Vagina (tissue), 2 donors: ENCODE measurements around the gene TLE2. TPM values are rescaled to one million over a fixed set of nuclear protein-coding genes. Genes with fewer than 3 reads are reported as not detected.

ENCODE experiments used
- DNase-seq, 2 donors: peaks; one replicate each; pipeline ENCODE4 v3.0.0-alpha.2; 2017; ENCODE audit errors: extremely low spot score in 2 of 2
- H3K27ac ChIP-seq: fragments of 200-600 bp; sonication (generic); one replicate; pipeline ENCODE4 v1.5.1; 2019
- H3K27me3 ChIP-seq: fragments of 200-600 bp; sonication (generic); one replicate; pipeline ENCODE4 v1.5.1; 2019
- H3K36me3 ChIP-seq, 2 donors: fragments of 200-600 bp; sonication (generic); one replicate each; pipeline ENCODE4 v1.5.1; 2017 to 2019
- H3K4me1 ChIP-seq: fragments of 200-600 bp; sonication (generic); one replicate; pipeline ENCODE4 v1.5.1; 2019
- H3K4me3 ChIP-seq, 2 donors: fragments of 200-600 bp; sonication (generic); 1 replicate in 1 of 2; 2 replicates in 1 of 2; pipeline ENCODE4 v1.5.1; 2016 to 2019
- H3K9me3 ChIP-seq: fragments of 200-600 bp; sonication (generic); one replicate; pipeline ENCODE4 v1.5.1; 2019
- POLR2A ChIP-seq, 2 donors: fragments of 450-650 bp; IDR thresholded peaks; one replicate each; pipeline ENCODE4 v1.6.1; 2017; ENCODE audit warnings: antibody characterized with exemption in 2 of 2, mild to moderate bottlenecking in 2 of 2, moderate library complexity in 2 of 2
- POLR2AphosphoS5 ChIP-seq, 2 donors: sonication (generic); formaldehyde crosslinking; IDR thresholded peaks; one replicate each; pipeline ENCODE4 v1.9.0; 2017; ENCODE audit warnings: antibody characterized with exemption in 2 of 2, mild to moderate bottlenecking in 2 of 2, low read depth in 1 of 2; ENCODE audit not compliant: insufficient read depth in 1 of 2
- intact Hi-C: fragments of 100-400 bp; cut with DNase I; formaldehyde crosslinking; loops from one replicate; pipeline ENCODE4 v1.15.1; 2023
- total RNA-seq: library from RNA; depleted of rRNA; stranded (reverse); fragments of >200 nt; gene quantifications from one replicate; pipeline ENCODE4 v1.2.3, GENCODE V29; 2016
- TF ChIP-seq, protein P1 (sequence below), 3 experiments: fragments of 450-650 bp in 2 of 3; fragments of 200-600 bp in 1 of 3; sonication (generic) in 1 of 3; IDR thresholded peaks; one replicate each; pipeline ENCODE4 v1.5.1; 2017 to 2019; ENCODE audit warnings: antibody characterized with exemption in 3 of 3, mild to moderate bottlenecking in 2 of 3, moderate library complexity in 2 of 3

TLE2 gene
- total RNA-seq = 28.2 TPM

- peaks cover 23% of the 10 kb centered on the region for H3K4me1 ChIP-seq
- no peaks in the 10 kb centered on the region for H3K27me3 ChIP-seq
- no peaks in the 10 kb centered on the region for H3K9me3 ChIP-seq
- intact Hi-C loops = no loop called here
- peak within 1 kb of the TSS; percentile 64 to 79 for H3K4me3 ChIP-seq
- TF ChIP-seq POLR2AphosphoS5 (IDR thresholded peaks at IDR 0.05; ENCODE audit: insufficient read depth in 1 of 2, low read depth in 1 of 2) = no peak
- TF ChIP-seq, protein P1, sequence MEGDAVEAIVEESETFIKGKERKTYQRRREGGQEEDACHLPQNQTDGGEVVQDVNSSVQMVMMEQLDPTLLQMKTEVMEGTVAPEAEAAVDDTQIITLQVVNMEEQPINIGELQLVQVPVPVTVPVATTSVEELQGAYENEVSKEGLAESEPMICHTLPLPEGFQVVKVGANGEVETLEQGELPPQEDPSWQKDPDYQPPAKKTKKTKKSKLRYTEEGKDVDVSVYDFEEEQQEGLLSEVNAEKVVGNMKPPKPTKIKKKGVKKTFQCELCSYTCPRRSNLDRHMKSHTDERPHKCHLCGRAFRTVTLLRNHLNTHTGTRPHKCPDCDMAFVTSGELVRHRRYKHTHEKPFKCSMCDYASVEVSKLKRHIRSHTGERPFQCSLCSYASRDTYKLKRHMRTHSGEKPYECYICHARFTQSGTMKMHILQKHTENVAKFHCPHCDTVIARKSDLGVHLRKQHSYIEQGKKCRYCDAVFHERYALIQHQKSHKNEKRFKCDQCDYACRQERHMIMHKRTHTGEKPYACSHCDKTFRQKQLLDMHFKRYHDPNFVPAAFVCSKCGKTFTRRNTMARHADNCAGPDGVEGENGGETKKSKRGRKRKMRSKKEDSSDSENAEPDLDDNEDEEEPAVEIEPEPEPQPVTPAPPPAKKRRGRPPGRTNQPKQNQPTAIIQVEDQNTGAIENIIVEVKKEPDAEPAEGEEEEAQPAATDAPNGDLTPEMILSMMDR (IDR thresholded peaks at IDR 0.05) = no peak
- no peak for TF ChIP-seq POLR2A (IDR thresholded peaks at IDR 0.05)
- DNase-seq = no peak
- peak within 1 kb of the TSS; percentile 55 for H3K27ac ChIP-seq
- no peaks in the 10 kb centered on the region for H3K36me3 ChIP-seq
Measured at GRCh38 chr19:3029065-3029923, at the start of gene TLE2. TSS of gene TLE2 (minus strand) at chr19:3029280. CDS start at chr19:3028904, 376 bp downstream.

DNA sequence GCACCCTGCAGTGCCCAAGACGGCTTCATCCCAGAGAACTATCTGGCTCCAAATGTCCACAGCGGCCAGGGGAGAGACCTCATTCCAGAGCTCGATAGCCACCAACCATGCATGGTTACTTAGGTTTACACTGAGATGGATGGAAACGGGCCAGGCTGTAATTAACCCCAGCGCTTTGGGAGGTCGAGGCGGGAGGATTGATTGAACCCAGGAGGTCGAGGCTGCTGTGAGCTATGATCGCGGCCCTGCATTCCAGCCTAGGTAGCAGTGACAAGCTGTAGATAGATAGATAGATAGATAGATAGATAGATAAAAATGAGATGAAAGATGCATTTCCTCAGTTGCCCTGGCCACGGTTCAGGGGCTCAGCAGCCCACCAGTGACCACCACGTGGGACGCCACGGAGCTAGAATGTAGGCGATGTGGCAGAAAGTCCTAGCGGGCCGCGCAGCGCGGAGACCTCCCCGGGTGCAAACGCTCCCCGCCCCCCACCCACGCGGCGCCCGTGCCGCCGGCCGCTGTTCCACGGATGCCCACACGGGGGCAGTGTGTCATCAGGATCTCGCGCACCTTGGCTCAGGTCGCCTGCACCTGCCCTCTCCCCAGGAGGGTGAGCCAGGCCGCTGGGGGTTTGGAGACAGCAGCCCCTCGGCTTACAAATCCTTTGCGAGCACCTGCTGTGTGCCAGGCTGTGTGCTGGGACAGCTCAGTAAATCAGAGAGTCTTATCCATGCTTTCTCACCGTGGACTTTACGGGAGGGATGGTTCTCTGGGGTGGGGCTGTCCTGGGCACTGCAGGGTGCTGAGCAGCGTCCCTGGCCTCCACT lies 46.7 kb upstream of the TLE2 start:
- Histone ChIP-seq H3K4me3 (no peak overlapping the region), H3K4me1 (peaks cover 9% of the 10 kb centered on the region), H3K27ac (no peak overlapping the region), H3K27me3 (no peaks in the 10 kb centered on the region), H3K36me3 (no peaks in the 10 kb centered on the region), H3K9me3 (no peaks in the 10 kb centered on the region)
- no peak for DNase-seq
- intact Hi-C loops = no loop called here
- TF ChIP-seq, protein P1 (IDR thresholded peaks at IDR 0.05) = peak; percentile 78 to 92 (median 87)
- TF ChIP-seq POLR2A (IDR thresholded peaks at IDR 0.05) = no peak

GRCh38 chr19:3073931-3074595 lies 45.0 kb upstream of the TLE2 start:
- Histone ChIP-seq H3K27ac (no peak overlapping the region), H3K36me3 (no peaks in the 10 kb centered on the region), H3K9me3 (no peaks in the 10 kb centered on the region), H3K4me1 (peaks cover 9% of the 10 kb centered on the region), H3K4me3 (no peak overlapping the region), H3K27me3 (no peaks in the 10 kb centered on the region)
- TF ChIP-seq POLR2A (IDR thresholded peaks at IDR 0.05) (no peak), POLR2AphosphoS5 (IDR thresholded peaks at IDR 0.05; ENCODE audit: insufficient read depth in 1 of 2, low read depth in 1 of 2) (no peak)
- TF ChIP-seq, protein P1 (IDR thresholded peaks at IDR 0.05) = no peak
- no peak for DNase-seq
- intact Hi-C loops = no loop called here

GRCh38 chr19:3073159-3073563 lies 44.1 kb upstream of the TLE2 start:
- no peaks in the 10 kb centered on the region for H3K27me3 ChIP-seq
- H3K4me3 ChIP-seq = no peak overlapping the region
- peaks cover 9% of the 10 kb centered on the region for H3K4me1 ChIP-seq
- DNase-seq = no peak
- TF ChIP-seq, protein P1 (IDR thresholded peaks at IDR 0.05) = no peak
- TF ChIP-seq POLR2AphosphoS5 (IDR thresholded peaks at IDR 0.05; ENCODE audit: insufficient read depth in 1 of 2, low read depth in 1 of 2) = no peak
- TF ChIP-seq POLR2A (IDR thresholded peaks at IDR 0.05) = no peak
- H3K36me3 ChIP-seq = no peaks in the 10 kb centered on the region
- no peaks in the 10 kb centered on the region for H3K9me3 ChIP-seq
- intact Hi-C loops = no loop called here
- no peak overlapping the region for H3K27ac ChIP-seq
